Stimulated activated CD8-positive, alpha-beta memory T cell treated with anti-CD3 and anti-CD28 coated beads, Interleukin-15, amount 100 ng/mL, for 48 hours (primary cell): ENCODE results near the gene C15orf39.
"Not testable (repeated sequence)": the region's sequence is repeated elsewhere in the genome, so short reads cannot be mapped to it uniquely, and the experiment has no call there.

ENCODE experiments used
- DNase-seq, 2 donors: peaks; one replicate each; pipeline ENCODE4 v3.0.0-alpha.2; 2020; ENCODE audit warnings: low read depth in 2 of 2

Gene C15orf39

GRCh38 chr15:75211436-75212199, 9.9 kb downstream of the C15orf39 start:
- DNase-seq, result no peak

GRCh38 chr15:75212200-75212858, 10.6 kb downstream of the C15orf39 start:
- no peak for DNase-seq

GRCh38 chr15:75213212-75213767, 11.6 kb downstream of the C15orf39 start:
- no peak for DNase-seq

GRCh38 chr15:75213768-75214221, 12.1 kb downstream of the C15orf39 start:
- DNase-seq, result no peak

- no peak for DNase-seq
These were observed 12.8 kb downstream of the C15orf39 start for GRCh38 chr15:75214293-75215096.

- no peak for DNase-seq
These were observed 13.7 kb downstream of the C15orf39 start for GRCh38 chr15:75215107-75216004.

GRCh38 chr15:75217012-75217411, 15.3 kb downstream of the C15orf39 start:
- no peak for DNase-seq

- DNase-seq, result not testable (repeated sequence)
These were observed 15.9 kb downstream of the C15orf39 start for GRCh38 chr15:75217574-75217973.

- DNase-seq, result not testable (repeated sequence)
These were observed 17.8 kb downstream of the C15orf39 start for GRCh38 chr15:75219507-75219929.

GRCh38 chr15:75223688-75224087, 22.0 kb downstream of the C15orf39 start:
- DNase-seq, result no peak

GRCh38 chr15:75224281-75224680, 22.6 kb downstream of the C15orf39 start:
- no peak for DNase-seq

- not testable (repeated sequence) for DNase-seq
These were observed 23.6 kb downstream of the C15orf39 start for GRCh38 chr15:75225102-75225836.

- no peak for DNase-seq
These were observed 24.5 kb downstream of the C15orf39 start for GRCh38 chr15:75225951-75226732.

GRCh38 chr15:75227112-75227511, 25.4 kb downstream of the C15orf39 start:
- not testable (repeated sequence) for DNase-seq

- no peak for DNase-seq
These were observed 26.1 kb downstream of the C15orf39 start for GRCh38 chr15:75227663-75228280.

- DNase-seq, result no peak
These were observed 27.1 kb downstream of the C15orf39 start for GRCh38 chr15:75228787-75229186.

- DNase-seq, result no peak
These were observed 27.7 kb downstream of the C15orf39 start for GRCh38 chr15:75229191-75230015.

- DNase-seq, result no peak
These were observed 28.3 kb downstream of the C15orf39 start for GRCh38 chr15:75230016-75230343.
